ENCODE measurements around the gene NHERF1. TPM values are rescaled to one million over a fixed set of nuclear protein-coding genes. Genes with fewer than 3 reads are reported as not detected.

The NHERF1 gene
- total RNA-seq, 1 experiment from 2014 or later, result 90.8 TPM

DNA sequence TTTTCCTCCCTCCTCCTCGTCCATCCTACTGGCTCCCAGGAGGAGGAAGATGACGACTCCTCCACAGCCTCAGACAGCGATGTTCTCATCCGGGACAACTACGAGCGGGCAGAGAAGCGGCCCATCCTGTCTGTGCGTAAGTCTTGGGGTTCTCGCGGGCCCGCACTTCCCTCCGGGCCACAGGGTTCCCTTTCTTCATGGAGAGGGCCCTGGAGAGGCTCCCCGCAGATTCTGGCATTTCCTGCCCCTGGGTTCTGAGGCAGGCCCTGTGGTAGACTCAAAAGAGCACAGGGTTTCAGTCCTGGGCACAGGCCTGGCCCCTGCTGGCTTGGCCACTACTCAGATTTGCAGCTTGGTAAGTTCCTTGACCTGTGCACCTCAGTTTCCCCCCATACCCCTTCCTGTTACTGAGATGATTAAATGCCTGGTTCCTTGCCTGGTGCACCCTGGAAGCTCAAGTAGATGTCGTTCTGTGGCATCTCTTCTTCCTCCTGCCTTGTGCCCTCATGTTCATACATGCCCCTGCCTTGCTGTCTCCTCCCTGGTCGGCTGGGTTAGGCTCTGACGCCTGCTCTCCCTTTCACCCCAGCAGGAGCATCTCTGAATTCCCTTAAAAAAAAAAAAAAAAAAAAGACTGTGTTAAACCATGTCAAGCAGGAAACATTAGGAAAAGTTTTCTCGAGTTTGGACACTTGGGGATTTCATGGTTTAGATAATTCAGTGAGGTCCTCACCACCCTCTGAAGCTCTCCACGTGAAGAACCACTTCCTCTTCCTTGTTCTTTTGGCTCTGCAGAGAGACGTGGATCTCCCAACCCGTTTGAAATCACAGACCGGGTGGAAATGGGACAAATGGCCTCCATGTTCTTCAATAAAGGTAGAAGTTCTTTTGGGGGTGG is 42.0 kb downstream of the NHERF1 start:
- no TSS peak for BruUV-seq (replicated peaks)

GRCh38 chr17:74792586-74793105 is 44.2 kb downstream of the NHERF1 start:
- no TSS peak for BruUV-seq (replicated peaks)
- H3K27me3 ChIP-seq (ENCODE audit: control insufficient read depth, insufficient read depth, low read length), result no peaks in the 10 kb centered on the region
- intact Hi-C loops (cut with micrococcal nuclease; ENCODE audit: unreplicated experiment) (no loop called here), in situ Hi-C loops (cut with HindIII; ENCODE audit: low pct_unique_long_range_greater_than_20kb, low sequenced_read_pairs) (no loop called here)
- H3K4me3 ChIP-seq (ENCODE audit: low read depth in 2 of 2, low read length in 2 of 2), result no peak overlapping the region
- no peak for DNase-seq (ENCODE audit: low read depth, low spot score)
- ATAC-seq, result no peak
- H3K27ac ChIP-seq (ENCODE audit: low read length), result no peak overlapping the region
- H3K36me3 ChIP-seq (ENCODE audit: control insufficient read depth, insufficient read depth, low read length), result peaks cover 2% of the 10 kb centered on the region; the same call in 1 of the 2 replicates
- CTCF ChIA-PET, result interaction anchor here (1.1 kb wide), 1 partner anchor 165 kb away, joined by 3 read pairs; no protein-coding TSS in a partner anchor
- no peaks in the 10 kb centered on the region for H3K9me3 ChIP-seq (ENCODE audit: control insufficient read depth, insufficient read depth, low read depth, low read length)
- TF ChIP-seq POLR2AphosphoS5 (IDR thresholded peaks at IDR 0.05; ENCODE audit: low read depth, low read length) (no peak), TCF7L2 (IDR thresholded peaks at IDR 0.05; ENCODE audit: low read depth, low read length) (no peak), SIN3A (IDR thresholded peaks at IDR 0.05; ENCODE audit: borderline replicate concordance, insufficient read depth, low read depth, low read length) (no peak)
- TF ChIP-seq, protein P1, sequence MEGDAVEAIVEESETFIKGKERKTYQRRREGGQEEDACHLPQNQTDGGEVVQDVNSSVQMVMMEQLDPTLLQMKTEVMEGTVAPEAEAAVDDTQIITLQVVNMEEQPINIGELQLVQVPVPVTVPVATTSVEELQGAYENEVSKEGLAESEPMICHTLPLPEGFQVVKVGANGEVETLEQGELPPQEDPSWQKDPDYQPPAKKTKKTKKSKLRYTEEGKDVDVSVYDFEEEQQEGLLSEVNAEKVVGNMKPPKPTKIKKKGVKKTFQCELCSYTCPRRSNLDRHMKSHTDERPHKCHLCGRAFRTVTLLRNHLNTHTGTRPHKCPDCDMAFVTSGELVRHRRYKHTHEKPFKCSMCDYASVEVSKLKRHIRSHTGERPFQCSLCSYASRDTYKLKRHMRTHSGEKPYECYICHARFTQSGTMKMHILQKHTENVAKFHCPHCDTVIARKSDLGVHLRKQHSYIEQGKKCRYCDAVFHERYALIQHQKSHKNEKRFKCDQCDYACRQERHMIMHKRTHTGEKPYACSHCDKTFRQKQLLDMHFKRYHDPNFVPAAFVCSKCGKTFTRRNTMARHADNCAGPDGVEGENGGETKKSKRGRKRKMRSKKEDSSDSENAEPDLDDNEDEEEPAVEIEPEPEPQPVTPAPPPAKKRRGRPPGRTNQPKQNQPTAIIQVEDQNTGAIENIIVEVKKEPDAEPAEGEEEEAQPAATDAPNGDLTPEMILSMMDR (IDR thresholded peaks at IDR 0.05), result no peak
- TF ChIP-seq, protein P2, sequence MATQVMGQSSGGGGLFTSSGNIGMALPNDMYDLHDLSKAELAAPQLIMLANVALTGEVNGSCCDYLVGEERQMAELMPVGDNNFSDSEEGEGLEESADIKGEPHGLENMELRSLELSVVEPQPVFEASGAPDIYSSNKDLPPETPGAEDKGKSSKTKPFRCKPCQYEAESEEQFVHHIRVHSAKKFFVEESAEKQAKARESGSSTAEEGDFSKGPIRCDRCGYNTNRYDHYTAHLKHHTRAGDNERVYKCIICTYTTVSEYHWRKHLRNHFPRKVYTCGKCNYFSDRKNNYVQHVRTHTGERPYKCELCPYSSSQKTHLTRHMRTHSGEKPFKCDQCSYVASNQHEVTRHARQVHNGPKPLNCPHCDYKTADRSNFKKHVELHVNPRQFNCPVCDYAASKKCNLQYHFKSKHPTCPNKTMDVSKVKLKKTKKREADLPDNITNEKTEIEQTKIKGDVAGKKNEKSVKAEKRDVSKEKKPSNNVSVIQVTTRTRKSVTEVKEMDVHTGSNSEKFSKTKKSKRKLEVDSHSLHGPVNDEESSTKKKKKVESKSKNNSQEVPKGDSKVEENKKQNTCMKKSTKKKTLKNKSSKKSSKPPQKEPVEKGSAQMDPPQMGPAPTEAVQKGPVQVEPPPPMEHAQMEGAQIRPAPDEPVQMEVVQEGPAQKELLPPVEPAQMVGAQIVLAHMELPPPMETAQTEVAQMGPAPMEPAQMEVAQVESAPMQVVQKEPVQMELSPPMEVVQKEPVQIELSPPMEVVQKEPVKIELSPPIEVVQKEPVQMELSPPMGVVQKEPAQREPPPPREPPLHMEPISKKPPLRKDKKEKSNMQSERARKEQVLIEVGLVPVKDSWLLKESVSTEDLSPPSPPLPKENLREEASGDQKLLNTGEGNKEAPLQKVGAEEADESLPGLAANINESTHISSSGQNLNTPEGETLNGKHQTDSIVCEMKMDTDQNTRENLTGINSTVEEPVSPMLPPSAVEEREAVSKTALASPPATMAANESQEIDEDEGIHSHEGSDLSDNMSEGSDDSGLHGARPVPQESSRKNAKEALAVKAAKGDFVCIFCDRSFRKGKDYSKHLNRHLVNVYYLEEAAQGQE (IDR thresholded peaks at IDR 0.05; ENCODE audit: insufficient read depth in 1 of 2, low read depth in 2 of 2, low read length in 1 of 2), result no peak
- POLR2A ChIA-PET, result no interaction called here
- no peaks in the 10 kb centered on the region for H3K4me1 ChIP-seq (ENCODE audit: control insufficient read depth, insufficient read depth, low read length)

More for the DNA sequence above, 42.0 kb downstream of the NHERF1 start:
- H3K27me3 ChIP-seq (ENCODE audit: control insufficient read depth, insufficient read depth, low read length), result no peaks in the 10 kb centered on the region
- H3K4me3 ChIP-seq (ENCODE audit: low read depth in 2 of 2, low read length in 2 of 2), result no peak overlapping the region
- no peak overlapping the region for H3K27ac ChIP-seq (ENCODE audit: low read length)
- CTCF ChIA-PET, result interaction anchor here (0.6 to 3.4 kb wide), 13 partner anchors 13 to 246 kb away, joined by 3 to 19 read pairs (median 4); no protein-coding TSS in a partner anchor
- TF ChIP-seq TCF7L2 (IDR thresholded peaks at IDR 0.05; ENCODE audit: low read depth, low read length) (no peak), SIN3A (IDR thresholded peaks at IDR 0.05; ENCODE audit: borderline replicate concordance, insufficient read depth, low read depth, low read length) (no peak), POLR2AphosphoS5 (IDR thresholded peaks at IDR 0.05; ENCODE audit: low read depth, low read length) (no peak)
- TF ChIP-seq, protein P1 (IDR thresholded peaks at IDR 0.05), result no peak
- TF ChIP-seq, protein P2 (IDR thresholded peaks at IDR 0.05; ENCODE audit: insufficient read depth in 1 of 2, low read depth in 2 of 2, low read length in 1 of 2), result no peak
- H3K4me1 ChIP-seq (ENCODE audit: control insufficient read depth, insufficient read depth, low read length), result no peaks in the 10 kb centered on the region
- intact Hi-C loops (cut with micrococcal nuclease; ENCODE audit: unreplicated experiment), result loop anchor here (1.0 kb wide), 2 partner anchors 72 to 170 kb away; no protein-coding TSS in a partner anchor
- POLR2A ChIA-PET, result no interaction called here
- ATAC-seq (no peak), DNase-seq (ENCODE audit: low read depth, low spot score) (no peak)
- no peaks in the 10 kb centered on the region for H3K9me3 ChIP-seq (ENCODE audit: control insufficient read depth, insufficient read depth, low read depth, low read length)
- in situ Hi-C loops (cut with HindIII; ENCODE audit: low pct_unique_long_range_greater_than_20kb, low sequenced_read_pairs), result no loop called here
- H3K36me3 ChIP-seq (ENCODE audit: control insufficient read depth, insufficient read depth, low read length), result peaks cover 2% of the 10 kb centered on the region; the same call in 1 of the 2 replicates
